GM18519 (cell line): ENCODE data around the gene CER1.

Experiments used
- ATAC-seq: cut with Tn5 transposase; IDR thresholded peaks from one replicate; pipeline ENCODE4 v1.9.1; 2021; ENCODE audit warnings: mild to moderate bottlenecking, moderate library complexity; ENCODE audit not compliant: unreplicated experiment, low FRiP score

CER1 gene

DNA sequence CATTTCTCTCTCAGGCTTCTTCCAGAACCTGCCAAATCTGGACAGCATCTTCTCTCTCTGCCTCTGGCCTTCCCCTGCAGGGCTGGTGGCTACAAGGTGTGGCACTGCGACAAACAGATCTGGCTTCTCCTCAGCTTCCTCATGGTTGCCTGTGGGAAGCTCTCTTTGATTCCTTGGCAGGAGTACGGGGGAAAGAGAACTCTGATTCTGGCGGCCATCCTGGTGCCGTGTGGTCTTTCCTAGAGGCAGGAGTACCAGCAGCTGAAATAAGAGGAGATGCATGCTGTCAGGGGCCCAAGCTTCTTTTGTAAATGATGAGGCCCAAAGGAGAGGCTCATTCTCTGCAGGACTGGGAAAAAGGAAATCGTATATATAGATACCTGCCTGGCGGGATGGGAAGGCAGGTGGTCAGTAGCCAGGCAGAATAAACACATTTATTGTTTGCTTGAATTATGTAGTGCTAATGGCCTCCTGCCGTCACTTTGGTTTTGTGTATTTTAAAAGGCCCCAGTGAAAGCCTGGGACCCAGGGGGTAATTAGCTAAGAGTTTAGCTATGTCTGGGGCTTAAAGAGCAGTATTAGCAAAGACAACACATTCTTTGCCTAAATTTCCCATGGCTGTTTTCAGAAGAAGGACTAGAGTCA lies at the start of gene CER1:
CER1 (minus strand) TSS at position 343 of the 645 bp plus-strand sequence; CDS start at position 282, 61 bp downstream.
- no peak for ATAC-seq

DNA sequence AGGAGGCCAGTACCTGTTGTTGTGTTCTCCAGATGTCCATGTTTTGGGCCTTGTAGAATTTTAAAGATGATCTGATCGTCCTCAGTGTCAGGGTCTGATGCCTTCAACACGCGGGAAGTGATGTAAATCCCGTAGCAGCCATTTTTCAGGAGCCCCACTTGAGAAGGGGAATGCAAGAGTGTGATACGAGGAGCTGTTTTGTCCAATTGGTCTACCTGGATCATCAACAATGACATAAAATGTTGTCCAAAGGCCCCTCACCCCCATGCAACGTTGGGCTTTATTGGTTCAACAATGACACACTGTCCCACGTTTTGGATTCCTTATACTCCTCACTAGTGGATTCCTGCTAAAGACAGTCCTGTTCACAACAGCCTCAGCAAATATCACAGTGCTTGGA lies 48.1 kb upstream of the CER1 start:
- ATAC-seq: no peak

- peak; percentile 71 for ATAC-seq
Measured at GRCh38 chr9:14769230-14769571, 46.7 kb upstream of the CER1 start.

DNA sequence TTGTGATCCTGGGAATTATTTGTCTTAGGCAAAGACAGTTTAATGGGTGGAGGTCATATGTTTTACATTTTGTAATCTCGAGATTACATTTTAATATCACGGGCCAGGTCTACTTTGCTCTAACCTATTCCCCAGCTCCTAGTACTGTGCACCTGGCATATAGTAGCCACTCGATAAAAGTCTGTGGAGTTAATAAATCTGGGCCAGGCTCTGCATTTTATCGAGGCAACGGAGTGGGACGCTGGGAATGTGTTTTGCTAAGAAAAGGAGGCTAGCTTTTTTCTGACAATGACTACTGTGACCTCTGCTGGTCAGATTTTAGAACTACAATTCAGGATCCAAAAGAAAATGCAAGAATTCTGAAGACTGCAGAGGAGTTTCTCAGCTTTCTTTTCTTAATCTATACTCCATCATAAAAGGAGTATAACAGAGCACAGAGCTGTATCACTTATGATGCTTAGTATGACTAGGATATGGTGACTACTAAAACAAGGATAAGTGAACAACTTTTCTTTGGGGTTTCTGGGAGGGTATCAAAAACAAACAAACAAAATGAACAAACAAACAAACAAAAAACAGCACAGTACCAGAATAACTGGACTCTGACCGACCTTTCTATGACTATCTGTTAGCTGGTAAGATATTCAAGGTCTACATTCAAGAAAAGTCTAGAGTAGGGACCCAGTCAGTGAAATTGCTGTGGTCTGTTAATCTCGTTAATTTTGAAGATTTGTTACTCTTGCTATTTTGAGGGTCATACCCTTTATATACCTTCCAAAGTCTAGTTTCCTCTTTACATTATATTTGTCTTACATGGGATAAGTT lies 46.1 kb upstream of the CER1 start:
- ATAC-seq: no peak

- ATAC-seq: no peak
Measured at GRCh38 chr9:14766299-14766698, 43.8 kb upstream of the CER1 start.

- no peak for ATAC-seq
Measured at GRCh38 chr9:14761584-14761983, 39.1 kb upstream of the CER1 start.

GRCh38 chr9:14760060-14760459 lies 37.5 kb upstream of the CER1 start:
- no peak for ATAC-seq

- ATAC-seq: no peak
Measured at GRCh38 chr9:14756291-14756690, 33.8 kb upstream of the CER1 start.

GRCh38 chr9:14752871-14753270 lies 30.3 kb upstream of the CER1 start:
- no peak for ATAC-seq

GRCh38 chr9:14752271-14752670 lies 29.7 kb upstream of the CER1 start:
- ATAC-seq: no peak

GRCh38 chr9:14750821-14751220 lies 28.3 kb upstream of the CER1 start:
- no peak for ATAC-seq

DNA sequence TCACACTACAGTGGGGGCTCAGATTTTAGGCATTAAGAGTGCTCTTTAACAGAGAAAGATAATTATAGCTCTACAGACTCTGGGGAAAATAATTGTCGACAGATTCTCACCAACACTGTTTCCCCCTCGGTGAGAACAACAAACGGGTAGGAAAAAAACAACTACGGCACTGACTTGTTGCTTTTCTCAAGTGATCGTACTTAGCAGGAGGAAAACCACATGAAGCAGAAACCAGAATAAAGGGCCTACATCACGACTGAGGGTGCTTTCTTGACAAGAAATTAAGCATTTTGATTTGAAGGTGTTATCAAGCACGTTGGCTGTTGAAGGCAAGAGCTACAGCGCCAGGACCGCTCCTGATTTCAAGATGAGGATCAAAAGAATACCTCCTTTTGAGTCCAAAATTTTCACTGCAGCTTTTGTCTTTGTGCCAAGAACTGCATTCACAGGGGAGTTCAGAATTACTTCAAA lies 27.2 kb upstream of the CER1 start:
- no peak for ATAC-seq

DNA sequence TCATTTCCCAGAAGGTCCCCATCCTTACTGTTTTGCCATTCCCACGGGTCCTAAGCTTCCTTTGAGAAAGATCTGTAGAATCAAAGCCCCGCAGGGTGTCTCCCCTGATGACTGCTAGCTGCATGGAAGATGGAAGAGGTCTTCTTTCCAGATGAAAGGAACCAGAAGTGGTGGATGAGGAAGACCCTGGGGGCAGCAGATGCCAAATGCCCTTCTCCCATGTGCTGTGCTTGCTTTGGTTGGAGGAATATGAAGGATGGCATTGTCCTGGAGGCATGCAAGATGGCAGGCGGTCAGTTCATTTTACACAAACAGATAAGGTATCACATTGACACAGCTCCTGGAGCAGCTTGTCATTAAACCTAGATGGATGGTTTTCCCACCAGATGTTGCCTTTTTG lies 25.8 kb upstream of the CER1 start:
- ATAC-seq: no peak

DNA sequence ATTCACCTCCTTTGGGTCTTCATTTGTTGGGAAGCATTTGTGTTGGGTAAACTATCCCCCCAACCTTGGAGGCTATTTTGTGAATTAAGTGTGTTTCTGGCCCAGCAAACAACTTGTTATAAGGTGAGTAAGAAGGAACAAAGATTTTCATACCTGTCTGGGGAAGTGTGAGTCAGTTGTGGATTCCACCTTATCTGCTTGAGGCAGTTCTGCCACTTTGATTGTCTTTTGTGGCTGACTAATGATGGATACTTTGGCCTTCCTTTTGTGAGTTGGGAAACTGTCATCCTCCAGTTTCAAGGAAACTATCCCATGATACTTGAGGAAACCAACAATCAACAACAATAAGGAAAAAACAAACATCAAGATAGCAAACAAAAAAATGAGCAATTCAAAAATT lies 24.6 kb upstream of the CER1 start:
- no peak for ATAC-seq

- no peak for ATAC-seq
Measured at GRCh38 chr9:14746626-14747025, 24.1 kb upstream of the CER1 start.

- no peak for ATAC-seq
Measured at GRCh38 chr9:14744768-14745167, 22.2 kb upstream of the CER1 start.

- ATAC-seq: no peak
Measured at GRCh38 chr9:14741369-14741768, 18.8 kb upstream of the CER1 start.

DNA sequence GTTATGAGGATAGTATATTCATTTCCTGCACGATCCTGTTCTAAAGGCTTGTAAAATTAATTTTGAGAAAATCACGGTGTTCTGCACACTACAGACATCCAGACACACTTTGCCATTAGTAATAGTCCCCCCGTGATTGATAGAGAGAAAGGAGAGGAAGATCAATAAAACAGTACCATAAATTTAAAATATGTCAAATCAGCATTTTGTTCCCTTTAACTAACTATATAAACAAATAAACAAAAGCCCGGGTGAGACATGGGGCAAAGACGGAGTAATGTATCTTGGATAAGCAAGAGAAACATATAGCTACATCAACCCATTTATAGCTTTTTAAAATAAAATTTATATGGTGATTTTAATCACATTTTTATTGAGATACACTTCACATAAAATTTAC lies 10.6 kb upstream of the CER1 start:
- ATAC-seq: no peak

GRCh38 chr9:14731294-14731981 lies 8.9 kb upstream of the CER1 start:
- no peak for ATAC-seq

- ATAC-seq: no peak
Measured at GRCh38 chr9:14730461-14730898, 7.9 kb upstream of the CER1 start.

GRCh38 chr9:14723301-14723700 lies 768 bp upstream of the CER1 start:
- no peak for ATAC-seq
